ENCODE results near the gene WIPF3. TPM values are rescaled to one million over a fixed set of nuclear protein-coding genes. Genes with fewer than 3 reads are reported as not detected.

The WIPF3 gene
- total RNA-seq, 1 experiment from 2014 or later: 11.6 TPM

DNA sequence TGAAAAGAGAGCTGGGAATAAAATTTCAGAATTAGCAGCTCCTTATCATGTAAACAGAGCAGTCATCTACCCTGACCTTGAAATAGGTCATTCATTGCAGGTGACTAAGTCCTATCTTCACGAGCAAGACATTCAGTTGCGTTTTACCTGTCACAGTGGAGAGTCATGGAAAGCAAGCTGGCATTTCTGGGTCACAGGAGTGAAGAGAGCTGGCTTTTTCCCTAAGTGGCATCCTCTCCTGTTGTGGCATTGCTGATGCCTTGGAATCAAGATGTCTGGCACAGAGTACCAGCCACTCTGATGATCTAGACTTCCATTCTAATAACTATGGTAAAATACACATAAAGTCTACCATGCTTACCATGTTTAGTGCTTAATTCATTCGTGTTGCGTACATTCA lies 112.5 kb downstream of the WIPF3 start:
- DNase-seq: no peak
- WGBS (ENCODE audit: extremely low coverage, insufficient read length, low lambda C conversion rate): no CpG with 5 or more reads among the region's 4 CpGs
- no peaks in the 10 kb centered on the region for H3K79me1 ChIP-seq (ENCODE audit: insufficient read depth, low read depth, low read length, poor library complexity, severe bottlenecking)

More for the DNA sequence above, 112.5 kb downstream of the WIPF3 start:
- TF ChIP-seq CTCF (conservative IDR thresholded peaks at IDR 0.05): no peak
- H4K8ac ChIP-seq (replicated peaks; ENCODE audit: insufficient read length, low read depth, low read length): no peak overlapping the region
- H3K4me2 ChIP-seq (ENCODE audit: insufficient read depth, insufficient read length, low read length): no peak overlapping the region
- H4K91ac ChIP-seq (ENCODE audit: insufficient read length, low read depth, low read length): no peak overlapping the region
- H3T11ph ChIP-seq (ENCODE audit: low read length): no peak overlapping the region
- no peaks in the 10 kb centered on the region for H3K4me1 ChIP-seq (ENCODE audit: insufficient read depth, low read length)
- no peaks in the 10 kb centered on the region for H3K23me2 ChIP-seq (ENCODE audit: insufficient read length, low read depth, low read length, poor library complexity, severe bottlenecking)
- Mint-ChIP-seq H3K36me3 (ENCODE audit: insufficient read depth in 1 of 3, low read depth in 3 of 3) (peaks cover 4 to 46% (median 15%) of the 10 kb centered on the region in 3 experiments; a peak in 6 of 7 replicates), H3K9me3 (no peaks in the 10 kb centered on the region), H3K4me1 (peaks cover 3 to 5% of the 10 kb centered on the region in 2 experiments; a peak in 2 of 4 replicates), H3K27ac (no peak overlapping the region), H3K27me3 (ENCODE audit: low read depth) (no peaks in the 10 kb centered on the region), H3K4me3 (no peak overlapping the region)
- H2BK120ac ChIP-seq (ENCODE audit: low read depth, low read length, poor library complexity, severe bottlenecking): no peak overlapping the region
- H3K9ac ChIP-seq (ENCODE audit: extremely low read depth, insufficient read length, low read length): no peak overlapping the region
- no peak overlapping the region for H3K27ac ChIP-seq (ENCODE audit: insufficient read length, low read depth, low read length)
- no peaks in the 10 kb centered on the region for H3K9me3 ChIP-seq (ENCODE audit: control insufficient read depth, low read depth, low read length)
- no peaks in the 10 kb centered on the region for H3K79me2 ChIP-seq (ENCODE audit: insufficient read depth, low read length)
- H2BK15ac ChIP-seq (ENCODE audit: low read depth, low read length): no peak overlapping the region
- H3K56ac ChIP-seq (ENCODE audit: insufficient read length, low read depth, low read length): no peak overlapping the region
- no peak overlapping the region for H2BK20ac ChIP-seq (ENCODE audit: low read depth, low read length, poor library complexity, severe bottlenecking)
- no peak overlapping the region for H4K5ac ChIP-seq (ENCODE audit: insufficient read length, low read depth, low read length)
- H3K18ac ChIP-seq (ENCODE audit: insufficient read length, low read depth, low read length): no peak overlapping the region
- no peak overlapping the region for H3K14ac ChIP-seq (ENCODE audit: insufficient read depth, low read length)
- H3K23ac ChIP-seq (ENCODE audit: insufficient read length, low read depth, low read length): no peak overlapping the region
- H2AFZ ChIP-seq (ENCODE audit: low read length): no peak overlapping the region
- no peak overlapping the region for H2AK5ac ChIP-seq (ENCODE audit: insufficient read length, low read length)
- no peak overlapping the region for H2BK5ac ChIP-seq (ENCODE audit: insufficient read length, low read length)
- H2BK12ac ChIP-seq (ENCODE audit: insufficient read length, low read depth, low read length): no peak overlapping the region
- no peaks in the 10 kb centered on the region for H3K27me3 ChIP-seq (ENCODE audit: insufficient read depth, low read length)
- H3K4ac ChIP-seq (ENCODE audit: low read depth, low read length): no peak overlapping the region
- no peaks in the 10 kb centered on the region for H4K20me1 ChIP-seq (ENCODE audit: control insufficient read depth, insufficient read depth, insufficient read length)

All from H9 (cell line).